ENCODE data around the gene GIGYF2. TPM values are rescaled to one million over a fixed set of nuclear protein-coding genes. Genes with fewer than 3 reads are reported as not detected.

The GIGYF2 gene
- total and polyA plus RNA-seq, 2 of the 13 experiments (the other 11 are each of a cell fraction or from before 2014, with no cell fraction given), result 44.9 to 73.5 TPM

- TF ChIP-seq ZBTB25 (CRISPR knock-in tag; IDR thresholded peaks at IDR 0.05), result peak; percentile 75; the same call in 1 of the 2 replicates
- no peak for TF ChIP-seq ZSCAN12 (CRISPR knock-in tag; IDR thresholded peaks at IDR 0.05)
- TF ChIP-seq IKZF5 (CRISPR knock-in tag; IDR thresholded peaks at IDR 0.05), result 0 out of 2 replicates have a peak, but pooled peaks have one; percentile 32
- no peak for TF ChIP-seq MAZ (IDR thresholded peaks at IDR 0.05; ENCODE audit: borderline replicate concordance, low read depth, low read length)
- TF ChIP-seq MAZ (CRISPR knock-in tag; IDR thresholded peaks at IDR 0.05; ENCODE audit: low read depth), result no peak
- 0 out of 2 replicates have a peak, but pooled peaks have one; percentile 19 for TF ChIP-seq PAF1 (CRISPR knock-in tag; IDR thresholded peaks at IDR 0.05)
- TF ChIP-seq, protein P1, sequence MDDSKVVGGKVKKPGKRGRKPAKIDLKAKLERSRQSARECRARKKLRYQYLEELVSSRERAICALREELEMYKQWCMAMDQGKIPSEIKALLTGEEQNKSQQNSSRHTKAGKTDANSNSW (CRISPR knock-in tag; IDR thresholded peaks at IDR 0.05; ENCODE audit: borderline replicate concordance), result 0 out of 2 replicates have a peak, but pooled peaks have one; percentile 61
- TF ChIP-seq, protein P2, sequence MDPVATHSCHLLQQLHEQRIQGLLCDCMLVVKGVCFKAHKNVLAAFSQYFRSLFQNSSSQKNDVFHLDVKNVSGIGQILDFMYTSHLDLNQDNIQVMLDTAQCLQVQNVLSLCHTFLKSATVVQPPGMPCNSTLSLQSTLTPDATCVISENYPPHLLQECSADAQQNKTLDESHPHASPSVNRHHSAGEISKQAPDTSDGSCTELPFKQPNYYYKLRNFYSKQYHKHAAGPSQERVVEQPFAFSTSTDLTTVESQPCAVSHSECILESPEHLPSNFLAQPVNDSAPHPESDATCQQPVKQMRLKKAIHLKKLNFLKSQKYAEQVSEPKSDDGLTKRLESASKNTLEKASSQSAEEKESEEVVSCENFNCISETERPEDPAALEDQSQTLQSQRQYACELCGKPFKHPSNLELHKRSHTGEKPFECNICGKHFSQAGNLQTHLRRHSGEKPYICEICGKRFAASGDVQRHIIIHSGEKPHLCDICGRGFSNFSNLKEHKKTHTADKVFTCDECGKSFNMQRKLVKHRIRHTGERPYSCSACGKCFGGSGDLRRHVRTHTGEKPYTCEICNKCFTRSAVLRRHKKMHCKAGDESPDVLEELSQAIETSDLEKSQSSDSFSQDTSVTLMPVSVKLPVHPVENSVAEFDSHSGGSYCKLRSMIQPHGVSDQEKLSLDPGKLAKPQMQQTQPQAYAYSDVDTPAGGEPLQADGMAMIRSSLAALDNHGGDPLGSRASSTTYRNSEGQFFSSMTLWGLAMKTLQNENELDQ (CRISPR knock-in tag; IDR thresholded peaks at IDR 0.05; ENCODE audit: borderline replicate concordance), result peak; percentile 22; the same call in 1 of the 2 replicates
- no peak; the same call in 1 of the 2 replicates for TF ChIP-seq AFF4 (CRISPR knock-in tag; IDR thresholded peaks at IDR 0.05)
- no peak; the same call in 1 of the 2 replicates for TF ChIP-seq DPF2 (CRISPR knock-in tag; IDR thresholded peaks at IDR 0.05; ENCODE audit: borderline replicate concordance, low read depth)
- TF ChIP-seq ELF3 (CRISPR knock-in tag; IDR thresholded peaks at IDR 0.05), result peak; percentile 46; the same call in 1 of the 2 replicates
- TF ChIP-seq ZNF770 (CRISPR knock-in tag; IDR thresholded peaks at IDR 0.05), result no peak
- TF ChIP-seq, protein P3, sequence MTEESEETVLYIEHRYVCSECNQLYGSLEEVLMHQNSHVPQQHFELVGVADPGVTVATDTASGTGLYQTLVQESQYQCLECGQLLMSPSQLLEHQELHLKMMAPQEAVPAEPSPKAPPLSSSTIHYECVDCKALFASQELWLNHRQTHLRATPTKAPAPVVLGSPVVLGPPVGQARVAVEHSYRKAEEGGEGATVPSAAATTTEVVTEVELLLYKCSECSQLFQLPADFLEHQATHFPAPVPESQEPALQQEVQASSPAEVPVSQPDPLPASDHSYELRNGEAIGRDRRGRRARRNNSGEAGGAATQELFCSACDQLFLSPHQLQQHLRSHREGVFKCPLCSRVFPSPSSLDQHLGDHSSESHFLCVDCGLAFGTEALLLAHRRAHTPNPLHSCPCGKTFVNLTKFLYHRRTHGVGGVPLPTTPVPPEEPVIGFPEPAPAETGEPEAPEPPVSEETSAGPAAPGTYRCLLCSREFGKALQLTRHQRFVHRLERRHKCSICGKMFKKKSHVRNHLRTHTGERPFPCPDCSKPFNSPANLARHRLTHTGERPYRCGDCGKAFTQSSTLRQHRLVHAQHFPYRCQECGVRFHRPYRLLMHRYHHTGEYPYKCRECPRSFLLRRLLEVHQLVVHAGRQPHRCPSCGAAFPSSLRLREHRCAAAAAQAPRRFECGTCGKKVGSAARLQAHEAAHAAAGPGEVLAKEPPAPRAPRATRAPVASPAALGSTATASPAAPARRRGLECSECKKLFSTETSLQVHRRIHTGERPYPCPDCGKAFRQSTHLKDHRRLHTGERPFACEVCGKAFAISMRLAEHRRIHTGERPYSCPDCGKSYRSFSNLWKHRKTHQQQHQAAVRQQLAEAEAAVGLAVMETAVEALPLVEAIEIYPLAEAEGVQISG (CRISPR knock-in tag; IDR thresholded peaks at IDR 0.05), result no peak
These were observed 163.6 kb downstream of the GIGYF2 start (continued) for GRCh38 chr2:232860593-232861241.
